SHP77 (cell line): ENCODE measurements around the gene MED27.

Source experiments
- DNase-seq, 2 experiments: peaks; one replicate each; lab custom pipeline; 2025; lab: John Stamatoyannopoulos, UW

The MED27 gene

GRCh38 chr9:131835151-131835910 is 244.3 kb downstream of the MED27 start:
- no peak for DNase-seq

- no peak for DNase-seq
Measured at GRCh38 chr9:131834721-131835120, 244.9 kb downstream of the MED27 start.

GRCh38 chr9:131833906-131834305 is 245.8 kb downstream of the MED27 start:
- DNase-seq: no peak

- no peak for DNase-seq
Measured at GRCh38 chr9:131833083-131833482, 246.6 kb downstream of the MED27 start.

GRCh38 chr9:131831380-131832165 is 248.1 kb downstream of the MED27 start:
- no peak for DNase-seq

GRCh38 chr9:131827821-131828369 is 251.8 kb downstream of the MED27 start:
- DNase-seq: no peak

- no peak for DNase-seq
Measured at GRCh38 chr9:131826966-131827525, 252.6 kb downstream of the MED27 start.

GRCh38 chr9:131826053-131826452 is 253.6 kb downstream of the MED27 start:
- no peak for DNase-seq

GRCh38 chr9:131824953-131825495 is 254.6 kb downstream of the MED27 start:
- no peak for DNase-seq

GRCh38 chr9:131824155-131824594 is 255.5 kb downstream of the MED27 start:
- DNase-seq: no peak

- no peak for DNase-seq
Measured at GRCh38 chr9:131823701-131824146, 255.9 kb downstream of the MED27 start.

GRCh38 chr9:131818089-131818488 is 261.6 kb downstream of the MED27 start:
- peak in 1 of 2 experiments; percentile 51 for DNase-seq

- peak; percentile 55 to 83 for DNase-seq
Measured at GRCh38 chr9:131817627-131818026, 262.0 kb downstream of the MED27 start.

GRCh38 chr9:131817073-131817472 is 262.6 kb downstream of the MED27 start:
- no peak for DNase-seq

GRCh38 chr9:131815970-131816873 is 263.4 kb downstream of the MED27 start:
- DNase-seq: peak in 1 of 2 experiments; percentile 51

- DNase-seq: no peak
Measured at GRCh38 chr9:131814707-131815106, 265.0 kb downstream of the MED27 start.

- no peak for DNase-seq
Measured at GRCh38 chr9:131813116-131813515, 266.6 kb downstream of the MED27 start.

- no peak for DNase-seq
Measured at GRCh38 chr9:131812116-131812790, 267.4 kb downstream of the MED27 start.

GRCh38 chr9:131811405-131811804 is 268.3 kb downstream of the MED27 start:
- no peak for DNase-seq

- peak; percentile 47 to 86 for DNase-seq
Measured at GRCh38 chr9:131810351-131811170, 269.1 kb downstream of the MED27 start.
